ENCODE data around the gene AUTS2.

GRCh38 chr7:70681469-70682350 lies 1083.4 kb downstream of the AUTS2 start:
- TF ChIP-seq TAF1 (IDR thresholded peaks at IDR 0.05; ENCODE audit: low read depth, low read length) (no peak), POLR2A (IDR thresholded peaks at IDR 0.05; ENCODE audit: low read depth, low read length) (no peak), POLR2AphosphoS5 (IDR thresholded peaks at IDR 0.05; ENCODE audit: low read depth, low read length) (no peak), SPI1 (IDR thresholded peaks at IDR 0.05; ENCODE audit: low read depth, low read length) (no peak), PAX5 (IDR thresholded peaks at IDR 0.05; ENCODE audit: insufficient read depth, low read length, severe bottlenecking) (no peak), POU2F2 (IDR thresholded peaks at IDR 0.05; ENCODE audit: low read depth, low read length) (no peak)

All from GM12891 (cell line).